ENCODE measurements around the gene GLDN. TPM values are rescaled to one million over a fixed set of nuclear protein-coding genes. Genes with fewer than 3 reads are reported as not detected.

Gene GLDN
- total RNA-seq, 4 donors from 2014 or later = 68.6 to 85.4 (median 79.3) TPM

- Histone ChIP-seq H3K9me3 (no peaks in the 10 kb centered on the region), H3K27me3 (no peaks in the 10 kb centered on the region), H3K27ac (no peak overlapping the region), H3K4me1 (peaks cover 0 to 6% (median 0%) of the 10 kb centered on the region in 4 donors), H3K36me3 (no peaks in the 10 kb centered on the region), H3K4me3 (no peak overlapping the region)
- 69 to 75% methylated on average over 6 of the region's 6 CpGs for WGBS, 2 donors
- TF ChIP-seq CTCF (IDR thresholded peaks at IDR 0.05) = no peak
- TF ChIP-seq EP300 (IDR thresholded peaks at IDR 0.05) = no peak
- no peak for TF ChIP-seq POLR2A (IDR thresholded peaks at IDR 0.05)
- no peak for DNase-seq (ENCODE audit: low spot score in 2 of 2)
Measured at GRCh38 chr15:51368307-51368706, 26.9 kb downstream of the GLDN start.

- WGBS, 2 donors = 68 to 70% methylated on average over 3 of the region's 3 CpGs
- DNase-seq (ENCODE audit: low spot score in 2 of 2) = no peak
- no peak overlapping the region for H3K27ac ChIP-seq
- no peaks in the 10 kb centered on the region for H3K27me3 ChIP-seq
- TF ChIP-seq CTCF (IDR thresholded peaks at IDR 0.05) (no peak), POLR2A (IDR thresholded peaks at IDR 0.05) (no peak), EP300 (IDR thresholded peaks at IDR 0.05) (no peak)
- H3K4me3 ChIP-seq = no peak overlapping the region
- H3K36me3 ChIP-seq = no peaks in the 10 kb centered on the region
- peaks cover 0 to 6% (median 0%) of the 10 kb centered on the region in 4 donors for H3K4me1 ChIP-seq
- H3K9me3 ChIP-seq = no peaks in the 10 kb centered on the region
Measured at GRCh38 chr15:51368751-51369450, 27.4 kb downstream of the GLDN start.

GRCh38 chr15:51369451-51369761, 28.0 kb downstream of the GLDN start:
- TF ChIP-seq CTCF (IDR thresholded peaks at IDR 0.05) (no peak), EP300 (IDR thresholded peaks at IDR 0.05) (no peak), POLR2A (IDR thresholded peaks at IDR 0.05) (no peak)
- no peaks in the 10 kb centered on the region for H3K27me3 ChIP-seq
- DNase-seq (ENCODE audit: low spot score in 2 of 2) = no peak
- no peak overlapping the region for H3K4me3 ChIP-seq
- H3K36me3 ChIP-seq = no peaks in the 10 kb centered on the region
- WGBS, 2 donors = 94 to 95% methylated on average over 1 of the region's 1 CpG
- H3K9me3 ChIP-seq = no peaks in the 10 kb centered on the region
- H3K4me1 ChIP-seq = peaks cover 0 to 6% (median 0%) of the 10 kb centered on the region in 4 donors
- H3K27ac ChIP-seq = no peak overlapping the region

GRCh38 chr15:51371266-51371665, 29.8 kb downstream of the GLDN start:
- Histone ChIP-seq H3K4me1 (peaks cover 0 to 6% (median 0%) of the 10 kb centered on the region in 4 donors), H3K27ac (no peak overlapping the region), H3K36me3 (no peaks in the 10 kb centered on the region), H3K9me3 (no peaks in the 10 kb centered on the region), H3K4me3 (no peak overlapping the region), H3K27me3 (no peaks in the 10 kb centered on the region)
- DNase-seq (ENCODE audit: low spot score in 2 of 2) = no peak
- 79 to 85% methylated on average over 1 of the region's 1 CpG for WGBS, 2 donors
- TF ChIP-seq EP300 (IDR thresholded peaks at IDR 0.05) (no peak), POLR2A (IDR thresholded peaks at IDR 0.05) (no peak), CTCF (IDR thresholded peaks at IDR 0.05) (no peak)

- no peaks in the 10 kb centered on the region for H3K9me3 ChIP-seq
- TF ChIP-seq EP300 (IDR thresholded peaks at IDR 0.05) = no peak
- TF ChIP-seq CTCF (IDR thresholded peaks at IDR 0.05) = no peak
- no peak for TF ChIP-seq POLR2A (IDR thresholded peaks at IDR 0.05)
- H3K4me1 ChIP-seq = no peaks in the 10 kb centered on the region
- no peak for DNase-seq (ENCODE audit: low spot score in 2 of 2)
- H3K36me3 ChIP-seq = no peaks in the 10 kb centered on the region
- H3K27me3 ChIP-seq = no peaks in the 10 kb centered on the region
- H3K27ac ChIP-seq = no peak overlapping the region
- no peak overlapping the region for H3K4me3 ChIP-seq
Measured at GRCh38 chr15:51374131-51374530, 32.7 kb downstream of the GLDN start.

Measured in tibial nerve (tissue), 4 donors.